ENCODE data around the gene SNX32. TPM values are rescaled to one million over a fixed set of nuclear protein-coding genes. Genes with fewer than 3 reads are reported as not detected.

The SNX32 gene
- total and polyA plus RNA-seq, 9 of the 15 experiments (the other 6 are each of a cell fraction or from before 2014, with no cell fraction given) = 0.03 TPM; not detected in 7

GRCh38 chr11:65899356-65900124 is 65.8 kb downstream of the SNX32 start (continued):
- no peak for TF ChIP-seq CHAMP1 (IDR thresholded peaks at IDR 0.05)
- no peak for TF ChIP-seq ZNF398 (CRISPR knock-in tag; IDR thresholded peaks at IDR 0.05)
- TF ChIP-seq ZNF655 (CRISPR knock-in tag; IDR thresholded peaks at IDR 0.05) = no peak
- peak; percentile 91 for TF ChIP-seq NFRKB (IDR thresholded peaks at IDR 0.05; ENCODE audit: low read depth)
- no peak for TF ChIP-seq BRF1 (IDR thresholded peaks at IDR 0.05; ENCODE audit: borderline replicate concordance, extremely low read depth, insufficient read length)
- no peak for TF ChIP-seq PKNOX1 (IDR thresholded peaks at IDR 0.05)
- TF ChIP-seq LCOR (CRISPR knock-in tag; IDR thresholded peaks at IDR 0.05) = peak; percentile 74; the same call in 1 of the 2 replicates
- no peak for TF ChIP-seq ZBTB8A (IDR thresholded peaks at IDR 0.05; ENCODE audit: partially characterized antibody)
- TF ChIP-seq ZNF318 (IDR thresholded peaks at IDR 0.05; ENCODE audit: borderline replicate concordance in 1 of 2, low read depth in 1 of 2) = peak in 1 of 2 experiments; percentile 57; a peak in 2 of 4 replicates
- peak; percentile 76 for TF ChIP-seq ARID1B (IDR thresholded peaks at IDR 0.05)
- no peak for TF ChIP-seq BDP1 (IDR thresholded peaks at IDR 0.05; ENCODE audit: insufficient read depth, insufficient read length)
